ENCODE data around the gene MYO5C.

The MYO5C gene

GRCh38 chr15:52207191-52207590 is 88.4 kb downstream of the MYO5C start:
- no peak for DNase-seq (ENCODE audit: low read depth)

- DNase-seq (ENCODE audit: low read depth), result peak; percentile 34
Observed at GRCh38 chr15:52206446-52206845, 89.2 kb downstream of the MYO5C start.

GRCh38 chr15:52204657-52205056 is 90.9 kb downstream of the MYO5C start:
- DNase-seq (ENCODE audit: low read depth), result no peak

- DNase-seq (ENCODE audit: low read depth), result peak; percentile 18
Observed at GRCh38 chr15:52200831-52201365, 94.7 kb downstream of the MYO5C start.

GRCh38 chr15:52199271-52199670 is 96.3 kb downstream of the MYO5C start:
- DNase-seq (ENCODE audit: low read depth), result no peak

- no peak for DNase-seq (ENCODE audit: low read depth)
Observed at GRCh38 chr15:52196891-52197290, 98.7 kb downstream of the MYO5C start.

GRCh38 chr15:52193791-52194190 is 101.8 kb downstream of the MYO5C start:
- peak; percentile 49 for DNase-seq (ENCODE audit: low read depth)

GRCh38 chr15:52193321-52193720 is 102.3 kb downstream of the MYO5C start:
- DNase-seq (ENCODE audit: low read depth), result peak; percentile 24

- DNase-seq (ENCODE audit: low read depth), result no peak
Observed at GRCh38 chr15:52191207-52191606, 104.4 kb downstream of the MYO5C start, which contains the start of gene GNB5. TSS of gene GNB5 (minus strand) at chr15:52191392. CDS start at chr15:52184676, 6,716 bp downstream.

- DNase-seq (ENCODE audit: low read depth), result no peak
Observed at GRCh38 chr15:52186651-52187486, 108.7 kb downstream of the MYO5C start.

GRCh38 chr15:52185151-52185561 is 110.4 kb downstream of the MYO5C start:
- DNase-seq (ENCODE audit: low read depth), result no peak

GRCh38 chr15:52184721-52185120 is 110.9 kb downstream of the MYO5C start:
- DNase-seq (ENCODE audit: low read depth), result no peak

- peak; percentile 62 for DNase-seq (ENCODE audit: low read depth)
Observed at GRCh38 chr15:52183562-52184173, 111.9 kb downstream of the MYO5C start.

GRCh38 chr15:52181938-52182780 is 113.4 kb downstream of the MYO5C start:
- DNase-seq (ENCODE audit: low read depth), result no peak

- no peak for DNase-seq (ENCODE audit: low read depth)
Observed at GRCh38 chr15:52180851-52181450, 114.7 kb downstream of the MYO5C start.

GRCh38 chr15:52180196-52180835 is 115.3 kb downstream of the MYO5C start:
- no peak for DNase-seq (ENCODE audit: low read depth)

- peak; percentile 81 for DNase-seq (ENCODE audit: low read depth)
Observed at GRCh38 chr15:52179278-52180195, 116.1 kb downstream of the MYO5C start.

GRCh38 chr15:52178765-52179164 is 116.8 kb downstream of the MYO5C start:
- DNase-seq (ENCODE audit: low read depth), result peak; percentile 16

- DNase-seq (ENCODE audit: low read depth), result no peak
Observed at GRCh38 chr15:52172869-52173268, 122.7 kb downstream of the MYO5C start.

GRCh38 chr15:52171807-52172206 is 123.8 kb downstream of the MYO5C start:
- DNase-seq (ENCODE audit: low read depth), result no peak
